GM03348 (cell line): Measurements from ENCODE around the gene ACAD9.
"Not testable (repeated sequence)": the region's sequence is repeated elsewhere in the genome, so short reads cannot be mapped to it uniquely, and the experiment has no call there.

Source experiments
- DNase-seq: peaks from one replicate; pipeline ENCODE4 v3.0.0; 2012; ENCODE audit warnings: low spot score

The ACAD9 gene

DNA sequence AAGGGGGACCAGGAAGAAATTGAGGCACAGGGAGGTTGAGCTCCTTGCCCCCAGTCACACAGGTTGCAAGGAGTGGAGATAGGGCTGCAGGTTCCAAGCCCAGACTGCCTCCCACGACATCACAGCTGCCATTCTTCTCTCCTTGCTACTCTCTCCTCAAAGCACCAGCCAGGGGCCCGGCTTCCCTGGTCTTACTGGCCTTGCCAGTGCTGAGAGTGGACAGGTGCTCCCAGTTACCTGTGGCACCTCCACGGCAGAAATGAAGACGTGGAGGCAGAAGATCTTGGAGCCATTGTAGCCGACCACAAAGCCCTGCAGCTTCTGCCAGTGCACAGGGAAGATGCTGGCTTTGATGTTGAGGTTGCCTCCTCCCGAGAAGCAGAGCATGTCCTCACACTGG, 17.9 kb upstream of the ACAD9 start:
- no peak for DNase-seq

DNA sequence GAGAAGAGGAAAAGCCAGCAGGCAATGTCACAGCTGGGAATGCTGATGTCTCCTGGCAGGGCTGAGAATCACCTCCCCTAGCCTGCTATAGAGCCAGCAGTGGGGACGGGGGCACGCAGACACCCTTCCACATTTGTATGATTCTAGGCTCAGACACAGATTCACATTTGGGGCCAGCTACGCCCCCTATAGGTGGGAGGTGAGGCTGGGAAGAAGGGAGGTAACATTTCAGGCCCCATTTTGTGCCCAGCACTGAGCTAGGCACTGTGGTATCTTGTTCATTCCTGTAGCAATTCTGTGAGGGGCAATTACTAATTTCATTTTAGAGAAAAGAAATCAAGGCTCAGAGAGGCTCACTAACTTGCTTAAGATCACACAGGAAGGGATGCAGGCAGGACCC, 15.9 kb upstream of the ACAD9 start:
- no peak for DNase-seq

DNA sequence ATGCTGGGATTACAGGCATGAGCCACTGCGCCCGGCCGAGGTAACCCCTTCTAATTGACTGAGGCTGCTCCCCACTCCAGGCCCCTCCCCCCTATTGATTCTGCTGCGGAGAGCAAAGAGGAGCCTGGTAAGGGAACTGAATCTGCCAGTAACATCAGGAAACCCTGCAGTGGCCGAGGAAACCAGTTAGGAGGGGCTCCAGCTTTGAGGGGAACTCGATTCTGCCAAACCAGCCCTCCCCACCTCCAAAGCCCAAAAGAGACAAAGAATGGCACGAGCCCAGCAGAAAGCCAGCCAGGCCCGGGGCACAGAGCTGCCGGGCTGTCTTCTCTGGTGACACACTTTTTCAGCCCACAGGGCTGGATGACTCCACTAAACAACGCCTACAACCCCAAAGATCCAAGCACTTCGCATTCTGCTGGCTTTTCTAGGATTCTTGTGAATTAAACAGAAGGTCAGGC, 15.0 kb upstream of the ACAD9 start:
- peak; percentile 23 for DNase-seq

DNA sequence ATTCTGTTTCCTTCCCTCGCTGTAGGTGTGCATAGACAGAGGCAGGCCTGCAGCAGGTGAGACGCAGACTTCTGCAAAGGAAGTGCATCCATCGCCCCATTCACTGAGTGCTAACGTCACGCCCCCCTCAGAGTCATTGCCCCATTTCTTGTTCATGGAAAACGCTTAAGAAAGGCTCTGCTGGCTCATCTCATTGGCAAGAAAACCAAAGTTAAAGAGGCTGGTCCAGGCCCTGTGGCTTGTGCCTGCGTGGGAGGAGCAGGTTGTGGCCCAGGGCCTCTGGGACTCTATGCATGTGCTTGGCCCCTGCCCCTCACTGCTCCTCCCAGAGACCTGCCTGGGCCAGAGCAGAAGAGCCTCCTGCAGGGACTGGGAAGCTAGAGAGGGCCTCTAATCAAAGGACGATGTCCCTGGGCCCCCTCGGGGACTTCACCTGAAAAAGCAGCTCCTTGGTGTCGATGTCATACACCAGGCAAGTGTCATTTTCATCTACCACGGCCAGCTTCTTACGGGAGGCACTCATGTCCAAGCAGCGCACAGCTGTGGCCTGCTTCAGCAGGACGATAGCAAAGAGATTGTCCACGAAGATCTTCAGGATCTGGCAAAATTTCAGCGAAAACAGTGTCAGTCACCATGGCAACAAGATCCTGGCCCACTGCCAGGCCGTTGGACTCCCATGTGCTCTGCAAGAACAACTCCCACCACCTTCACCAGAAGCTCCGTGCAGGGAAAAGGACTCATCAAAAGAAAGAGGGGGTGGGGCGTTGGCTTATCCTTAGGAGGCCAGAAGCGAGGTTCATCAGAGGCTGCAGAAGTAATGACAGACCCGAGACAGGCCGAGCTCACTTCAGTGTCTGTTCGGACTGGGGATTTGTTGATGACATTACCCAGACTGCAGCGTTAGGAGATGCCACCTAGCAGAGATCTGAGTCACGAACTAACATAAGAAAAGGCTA, 14.3 kb upstream of the ACAD9 start:
- DNase-seq: peak; percentile 22

DNA sequence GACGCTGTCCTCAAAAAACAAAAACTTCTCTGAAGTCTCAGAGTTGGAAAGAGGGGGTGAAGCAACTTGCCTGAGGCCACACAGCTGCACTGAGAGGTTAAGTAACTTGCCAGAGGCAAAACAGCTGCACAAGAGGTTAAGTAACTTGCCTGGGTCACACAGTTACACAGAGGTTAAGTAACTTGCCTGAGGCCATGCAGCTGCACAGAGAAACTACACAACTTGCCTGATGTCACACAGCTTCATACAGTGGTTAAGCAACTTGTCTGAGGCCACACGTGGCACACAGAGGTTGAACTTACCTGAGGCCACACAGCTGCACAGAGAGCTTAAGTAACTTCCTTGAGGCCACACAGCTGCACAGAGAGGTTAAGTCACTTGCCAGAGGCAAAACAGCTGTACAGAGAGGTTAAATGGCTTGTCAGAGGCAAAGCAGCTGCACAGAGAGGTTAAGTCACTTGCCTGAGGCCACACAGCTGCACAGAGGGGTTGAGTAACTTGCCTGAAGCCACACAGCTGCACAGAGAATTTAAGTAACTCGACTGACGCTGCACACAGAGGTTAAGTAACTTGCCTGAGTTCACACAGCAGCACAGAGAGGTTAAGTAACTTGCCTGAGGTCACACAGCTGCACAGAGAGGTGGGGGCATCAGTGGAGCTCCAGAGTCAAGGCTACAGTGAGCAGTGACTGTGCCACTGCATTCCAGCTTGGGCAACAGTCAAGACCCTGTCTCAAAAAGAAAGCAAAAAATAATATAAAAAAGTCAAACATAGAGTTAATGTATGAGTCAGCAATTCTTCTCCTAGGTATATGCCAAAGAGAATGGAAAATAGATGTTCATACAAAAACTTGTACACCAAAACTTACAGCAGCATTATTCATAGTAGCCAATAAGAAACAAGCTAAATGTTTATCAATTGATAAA, 12.0 kb upstream of the ACAD9 start:
- no peak for DNase-seq

DNA sequence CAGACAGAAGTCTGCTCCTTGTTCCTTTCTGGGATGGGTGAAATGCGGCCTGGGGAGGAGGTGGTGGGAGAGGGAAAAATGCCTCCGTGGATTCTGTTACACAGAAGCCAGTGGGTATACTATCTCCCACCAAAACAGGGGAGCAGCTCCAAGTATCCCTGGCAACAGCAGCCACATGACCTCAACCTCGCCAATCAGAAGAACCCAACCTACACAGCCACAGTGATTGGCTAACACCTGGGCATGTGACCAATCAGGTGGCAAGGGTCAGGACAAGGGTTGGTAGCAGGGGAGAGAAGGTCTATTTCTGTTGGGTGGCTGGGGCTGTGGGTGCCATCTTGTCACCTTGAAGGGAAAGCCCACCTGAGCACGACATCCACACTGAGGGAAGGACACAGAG, 9.1 kb upstream of the ACAD9 start:
- no peak for DNase-seq

DNA sequence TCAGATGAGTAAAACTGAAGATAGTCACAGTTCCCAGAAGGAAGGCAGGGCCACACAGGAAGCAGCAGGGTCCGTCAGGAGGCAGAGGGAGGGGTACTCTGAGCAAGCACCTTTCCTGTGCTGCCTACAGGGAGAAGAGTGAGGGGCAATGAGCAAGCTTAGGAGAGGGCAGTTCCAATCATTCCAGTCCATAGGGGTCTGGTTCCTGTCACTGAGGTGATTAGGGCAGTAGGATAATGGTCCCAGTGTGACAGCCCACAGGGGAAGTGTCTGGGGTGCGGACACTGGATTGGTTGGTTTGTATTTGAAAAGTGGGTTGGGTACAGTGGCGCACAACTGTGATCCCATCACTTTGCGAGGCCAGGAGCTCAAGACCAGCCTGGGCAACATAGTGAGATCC, 7.1 kb upstream of the ACAD9 start:
- no peak for DNase-seq

DNA sequence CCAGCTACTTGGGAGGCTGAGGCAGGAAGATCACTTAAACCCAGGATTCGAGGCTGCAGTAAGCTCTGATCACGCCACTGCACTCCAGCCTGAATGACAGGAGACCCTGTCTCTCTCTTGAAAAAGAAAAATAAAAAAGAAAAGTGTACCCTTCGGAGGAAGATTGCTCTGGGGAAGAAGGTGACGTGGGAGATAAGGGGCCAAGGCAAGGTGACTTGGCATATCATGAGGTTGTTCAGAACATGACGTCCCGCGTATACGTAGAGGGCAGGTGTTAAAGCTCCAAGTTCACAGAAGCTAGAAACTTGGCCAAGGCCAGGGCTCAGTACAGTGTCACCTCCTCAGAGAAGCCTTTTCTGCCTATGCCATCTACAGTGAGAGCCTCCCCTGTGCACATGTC, 6.7 kb upstream of the ACAD9 start:
- no peak for DNase-seq

DNA sequence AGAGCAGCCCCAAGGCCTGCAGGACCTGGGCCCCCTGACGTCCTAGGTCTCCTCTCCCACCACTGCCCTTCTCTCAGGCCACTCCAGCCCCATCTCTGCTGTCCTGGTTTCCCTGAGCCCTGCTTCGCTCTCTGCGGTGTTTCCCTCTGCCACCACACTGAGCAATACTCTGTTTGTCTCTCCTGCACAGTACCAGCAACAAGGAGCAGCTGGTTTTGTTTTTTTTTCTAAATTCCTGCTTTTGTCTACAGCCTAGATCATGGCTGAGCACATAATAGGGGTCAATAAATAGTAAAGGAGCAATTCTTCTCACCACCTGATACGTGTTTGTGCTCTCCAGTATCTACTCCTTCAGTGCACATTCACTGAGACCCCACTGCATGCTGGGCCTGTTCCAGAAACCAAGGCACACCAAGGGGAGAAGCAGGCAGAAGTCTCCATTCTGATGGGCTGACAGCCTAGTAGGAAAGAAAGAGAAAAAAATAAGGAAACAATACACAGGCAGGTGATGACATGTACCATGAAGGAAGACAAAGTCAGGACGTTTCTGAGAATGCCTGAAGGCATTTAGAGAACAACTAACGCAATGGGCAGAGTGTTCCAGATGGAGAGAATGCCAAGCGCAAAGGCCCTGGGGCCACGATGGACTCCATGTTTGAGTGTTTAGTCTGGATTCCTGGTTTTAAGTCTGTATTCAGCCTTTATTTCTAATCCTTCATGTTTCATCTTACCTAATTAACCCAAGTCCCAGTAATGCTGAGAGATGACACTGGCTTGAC, 6.0 kb upstream of the ACAD9 start:
- DNase-seq: no peak

DNA sequence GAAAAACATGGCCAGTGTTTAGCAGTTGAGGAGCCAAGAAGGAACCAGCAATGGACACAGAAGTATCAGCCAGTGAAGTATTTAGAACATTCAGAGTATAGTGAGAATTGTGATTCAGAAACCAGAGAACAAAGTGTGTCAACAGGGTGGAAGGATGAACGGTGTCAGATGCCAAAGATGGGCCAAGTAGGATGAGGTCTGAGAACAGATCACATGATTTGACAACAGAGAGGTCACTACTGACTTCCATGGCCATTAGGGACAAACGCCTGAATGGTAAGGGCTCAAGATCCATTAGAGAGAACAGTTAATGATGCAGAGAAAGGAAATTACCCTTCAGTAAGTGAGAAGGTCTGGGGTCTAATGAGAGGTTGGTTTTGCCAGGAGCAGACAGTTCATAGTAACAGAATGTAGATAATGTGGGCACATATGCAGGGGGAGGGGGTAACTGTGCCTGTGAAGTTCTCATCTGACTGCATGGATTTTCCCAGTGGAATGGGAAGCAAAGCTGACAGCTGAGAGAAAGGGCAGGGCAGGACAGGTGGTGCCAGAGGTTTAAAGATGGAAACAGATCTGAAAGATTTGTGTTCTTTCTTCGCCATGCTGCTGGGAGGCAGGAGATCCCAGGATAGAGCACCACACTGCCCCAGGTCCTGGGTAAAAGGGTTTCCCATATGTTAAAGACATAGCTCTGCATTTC, 4.8 kb upstream of the ACAD9 start:
- no peak for DNase-seq

DNA sequence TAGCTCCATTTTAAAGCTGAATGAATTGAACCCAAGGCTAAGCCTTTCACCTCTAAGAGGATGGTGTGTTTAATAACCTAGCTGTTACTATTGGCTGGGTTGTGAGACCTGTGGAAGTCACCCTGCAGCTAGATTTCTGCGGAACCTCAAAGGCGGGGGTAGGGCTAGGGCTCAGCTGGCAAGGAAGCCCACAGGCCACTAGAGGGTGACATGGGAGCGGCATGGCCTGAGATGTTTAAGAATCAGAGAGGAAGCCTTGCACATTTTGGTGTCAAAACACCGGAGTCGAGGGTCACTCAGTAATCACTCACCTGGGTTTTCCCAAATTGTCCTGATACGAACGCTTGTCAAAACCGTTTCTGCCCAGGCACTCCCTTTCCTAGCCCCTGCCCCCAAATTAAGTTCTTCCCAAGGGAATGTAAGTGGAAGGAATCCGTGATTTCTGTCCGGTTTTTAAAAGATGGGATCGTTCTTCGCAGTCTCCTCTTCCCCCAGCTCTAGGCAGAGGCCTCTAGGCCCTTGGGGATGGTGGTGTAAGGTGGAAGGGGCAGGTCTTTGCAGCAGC, 3.8 kb upstream of the ACAD9 start:
- peak; percentile 59 for DNase-seq

DNA sequence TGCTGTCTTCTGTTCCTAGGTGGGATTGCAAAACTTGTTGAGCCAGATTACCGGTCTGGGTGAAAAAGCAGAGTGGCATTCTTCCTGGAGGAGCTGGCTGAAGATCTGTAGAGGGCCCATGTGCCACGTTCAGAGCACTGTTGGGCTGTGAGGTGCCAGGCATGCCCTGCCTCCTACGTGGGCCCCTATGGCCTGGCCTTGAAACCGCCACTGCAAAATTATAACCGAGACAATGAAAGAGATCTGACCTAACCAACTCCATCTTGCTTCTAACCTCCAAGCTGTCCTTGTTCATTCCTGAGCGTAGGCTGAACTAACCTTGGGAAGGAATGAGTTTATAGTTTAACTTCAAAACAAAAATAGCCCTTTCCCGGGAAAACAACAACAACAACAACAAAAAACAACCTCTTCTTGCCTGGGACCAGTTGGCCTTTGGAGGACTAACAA, 1.4 kb upstream of the ACAD9 start:
- DNase-seq: no peak

DNA sequence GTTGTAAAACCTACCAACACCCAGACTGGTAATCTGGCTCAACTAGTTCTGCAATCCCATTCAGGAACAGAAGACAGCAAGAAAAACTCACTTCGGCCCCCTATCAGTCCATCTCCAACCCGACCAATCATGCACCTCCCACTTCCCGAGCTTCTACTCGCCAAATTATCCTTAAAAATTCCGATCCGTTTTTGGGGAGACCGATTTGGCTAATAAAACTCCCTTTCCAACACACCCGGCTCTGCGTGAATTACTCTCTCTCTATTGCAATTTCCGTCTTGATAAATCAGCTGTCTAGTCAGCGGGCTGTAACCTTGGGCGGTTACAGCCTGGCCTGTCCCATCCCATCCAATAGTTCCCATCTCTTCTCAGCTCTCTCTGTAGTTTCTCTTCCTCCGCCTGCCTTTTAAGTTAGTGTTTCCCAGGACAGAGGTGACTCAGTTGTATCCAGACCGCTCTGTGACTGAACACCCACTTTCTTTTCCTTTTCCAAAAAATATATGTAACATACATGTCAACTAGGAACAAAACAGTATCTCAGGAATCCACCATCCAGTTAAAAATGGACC, 780 bp upstream of the ACAD9 start:
- DNase-seq: peak; percentile 75

DNA sequence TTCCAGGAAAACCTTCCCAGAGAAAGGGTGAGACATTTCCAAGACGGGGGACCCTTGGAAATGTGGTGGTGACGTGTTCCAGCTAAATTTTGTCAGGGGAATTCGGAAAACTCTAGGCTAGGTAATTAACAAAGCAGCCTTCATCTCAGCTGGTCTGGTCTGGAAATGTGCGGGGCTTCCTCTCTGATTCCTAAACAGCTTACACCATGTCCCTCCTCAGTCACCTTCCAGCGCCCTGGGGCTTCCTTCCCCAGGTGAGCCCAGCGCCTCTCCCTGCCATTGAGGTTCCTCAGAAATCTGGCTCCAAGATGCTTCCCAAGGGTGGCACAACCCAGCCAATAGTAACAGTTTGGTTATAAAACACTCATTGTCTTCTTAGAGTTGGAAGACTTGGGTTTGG, 571 bp downstream of the ACAD9 start:
- no peak for DNase-seq

DNA sequence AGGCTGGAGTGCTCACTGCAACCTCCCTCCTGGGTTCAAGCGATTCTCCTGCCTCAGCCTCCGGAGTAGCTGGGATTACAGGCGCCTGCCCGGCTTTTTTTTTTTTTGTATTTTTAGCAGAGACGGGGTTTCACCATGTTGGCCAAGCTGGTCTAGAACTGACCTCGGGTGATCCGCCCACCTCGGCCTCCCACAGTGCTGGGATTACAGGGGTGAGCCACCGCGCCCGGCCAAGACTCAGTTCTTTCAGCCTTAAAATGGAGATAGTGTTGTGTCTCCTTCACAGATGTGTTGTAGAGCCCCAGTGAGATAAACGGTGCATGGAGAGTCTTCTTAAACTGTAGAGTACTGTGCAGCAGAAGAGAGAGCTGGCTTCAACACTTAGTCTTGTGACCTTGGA, 1.0 kb downstream of the ACAD9 start:
- DNase-seq: not testable (repeated sequence)

DNA sequence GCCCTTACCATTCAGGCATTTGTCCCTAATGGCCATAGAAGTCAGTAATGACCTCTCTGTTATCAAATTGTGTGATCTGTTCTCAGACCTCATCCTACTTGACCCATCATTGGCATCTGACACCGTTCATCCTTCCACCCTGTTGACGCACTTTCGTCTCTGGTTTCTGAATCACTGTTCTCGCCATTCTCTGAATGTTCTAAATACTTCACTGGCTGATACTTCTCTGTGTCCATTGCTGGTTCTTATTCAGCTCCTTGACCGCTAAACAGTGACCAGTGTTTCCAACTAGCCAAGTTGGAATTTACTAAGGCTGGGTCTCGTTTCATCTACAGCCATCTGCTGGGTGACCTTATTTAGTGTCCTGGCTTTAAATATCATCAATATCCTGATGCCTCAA, 2.2 kb downstream of the ACAD9 start:
- DNase-seq: no peak

DNA sequence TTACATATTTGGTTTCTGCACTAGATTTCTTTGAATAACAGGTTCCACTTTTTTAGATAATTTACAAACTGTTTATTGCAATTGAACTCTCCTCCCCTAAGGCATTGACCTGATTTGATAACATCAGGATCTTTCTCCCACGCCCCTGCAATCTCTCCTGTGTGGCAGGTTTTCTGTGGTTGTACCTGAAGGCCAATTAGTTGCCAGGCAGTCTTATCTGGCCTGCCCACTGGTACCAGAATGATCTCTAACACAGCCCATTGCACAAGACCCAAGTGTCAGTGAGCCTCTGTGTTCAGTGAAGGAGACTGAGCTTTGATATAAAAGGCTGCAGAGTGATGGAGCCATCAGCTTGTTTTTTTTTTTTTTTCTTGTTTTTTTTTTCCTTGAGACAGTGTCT, 3.3 kb downstream of the ACAD9 start:
- DNase-seq: no peak

DNA sequence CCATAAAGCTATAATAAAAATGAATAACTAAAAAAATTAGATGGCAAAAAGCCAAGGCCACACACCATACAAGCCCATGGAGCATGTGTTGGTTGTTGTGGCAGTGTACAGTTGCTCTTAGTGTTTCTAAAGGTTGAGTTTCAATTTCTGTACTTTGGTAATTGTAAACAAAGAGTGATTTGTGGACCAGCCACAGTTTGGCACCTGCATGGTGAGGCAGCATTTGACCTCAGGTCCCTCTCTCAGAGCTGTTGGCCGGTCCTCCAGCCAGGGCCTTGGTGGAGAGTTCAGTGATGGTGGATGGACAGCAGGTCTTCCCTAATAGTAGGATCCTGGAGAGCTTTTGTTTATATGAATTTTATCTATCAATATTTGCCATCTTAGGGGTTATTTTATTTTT, 5.6 kb downstream of the ACAD9 start:
- DNase-seq: no peak

DNA sequence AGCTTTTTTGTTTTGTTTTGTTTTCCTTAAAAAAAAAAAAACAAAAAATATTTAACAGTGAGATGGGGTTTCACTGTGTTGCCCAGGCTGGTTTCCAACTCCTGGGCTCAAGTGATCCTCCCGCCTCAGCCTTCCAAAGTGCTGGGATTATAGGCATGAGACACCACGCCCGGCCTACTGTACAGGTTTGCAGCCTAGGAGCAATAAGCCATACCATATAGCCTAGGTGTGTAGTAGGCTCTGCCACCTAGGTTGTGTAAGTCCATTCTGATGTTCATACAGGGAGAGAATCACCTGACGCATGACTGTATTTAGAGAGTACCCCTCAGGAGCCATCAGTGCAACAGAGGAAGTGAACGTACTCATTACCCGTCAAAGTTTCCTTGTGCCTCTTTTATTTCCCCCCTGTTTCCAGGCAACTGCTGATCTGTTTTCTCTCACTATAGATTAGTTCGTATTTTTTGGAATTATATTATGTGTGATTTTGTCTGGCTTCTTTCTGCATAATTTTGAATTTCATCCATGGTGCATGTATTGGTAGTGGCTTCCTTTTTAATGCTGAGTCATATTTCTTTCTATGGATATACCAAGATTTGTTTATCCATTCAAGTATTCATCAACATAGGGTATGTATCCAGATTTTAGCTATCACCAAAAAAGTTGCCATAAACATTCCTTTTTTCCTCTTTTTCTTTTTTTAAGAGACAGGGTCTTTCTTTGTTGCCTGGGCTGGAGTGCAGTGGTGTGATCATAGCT, 9.9 kb downstream of the ACAD9 start:
- no peak for DNase-seq
